SU-DHL-6 (cell line): Measurements from ENCODE around the gene CWF19L1.

ENCODE experiments used
- EZH2phosphoT487 ChIP-seq: fragments of 200-600 bp; sonication (generic), shearing (Covaris generic); conservative IDR thresholded peaks from 2 replicates; pipeline ENCODE4 v1.6.1; 2018; ENCODE audit warnings: mild to moderate bottlenecking, antibody characterized with exemption, low read length, moderate library complexity, mixed read lengths
- TF ChIP-seq, protein P1 (sequence below): fragments of 200-600 bp; sonication (generic); IDR thresholded peaks from one replicate; pipeline ENCODE4 v1.5.1; 2017; ENCODE audit warnings: antibody characterized with exemption, mild to moderate bottlenecking, low read length, moderate library complexity; ENCODE audit not compliant: insufficient read depth, poor library complexity, severe bottlenecking

GRCh38 chr10:100293066-100293465 is 25.6 kb upstream of the CWF19L1 start:
- TF ChIP-seq, protein P1, sequence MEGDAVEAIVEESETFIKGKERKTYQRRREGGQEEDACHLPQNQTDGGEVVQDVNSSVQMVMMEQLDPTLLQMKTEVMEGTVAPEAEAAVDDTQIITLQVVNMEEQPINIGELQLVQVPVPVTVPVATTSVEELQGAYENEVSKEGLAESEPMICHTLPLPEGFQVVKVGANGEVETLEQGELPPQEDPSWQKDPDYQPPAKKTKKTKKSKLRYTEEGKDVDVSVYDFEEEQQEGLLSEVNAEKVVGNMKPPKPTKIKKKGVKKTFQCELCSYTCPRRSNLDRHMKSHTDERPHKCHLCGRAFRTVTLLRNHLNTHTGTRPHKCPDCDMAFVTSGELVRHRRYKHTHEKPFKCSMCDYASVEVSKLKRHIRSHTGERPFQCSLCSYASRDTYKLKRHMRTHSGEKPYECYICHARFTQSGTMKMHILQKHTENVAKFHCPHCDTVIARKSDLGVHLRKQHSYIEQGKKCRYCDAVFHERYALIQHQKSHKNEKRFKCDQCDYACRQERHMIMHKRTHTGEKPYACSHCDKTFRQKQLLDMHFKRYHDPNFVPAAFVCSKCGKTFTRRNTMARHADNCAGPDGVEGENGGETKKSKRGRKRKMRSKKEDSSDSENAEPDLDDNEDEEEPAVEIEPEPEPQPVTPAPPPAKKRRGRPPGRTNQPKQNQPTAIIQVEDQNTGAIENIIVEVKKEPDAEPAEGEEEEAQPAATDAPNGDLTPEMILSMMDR: no peak
- no peak for TF ChIP-seq EZH2phosphoT487
